H1 (cell line): ENCODE results near the gene PIEZO1. TPM values are rescaled to one million over a fixed set of nuclear protein-coding genes. Genes with fewer than 3 reads are reported as not detected.

Experiments used
- CTCF ChIA-PET: fragments of 300-600 bp; sonication (Branson Sonifier 250); formaldehyde crosslinking; loops from one replicate; lab custom pipeline; 2021; ENCODE audit not compliant: partially characterized antibody; lab: Charles Lee
- POLR2A ChIA-PET: fragments of 300-600 bp; sonication (Branson Sonifier 250); formaldehyde crosslinking; loops from one replicate; lab custom pipeline; 2021; ENCODE audit warnings: inconsistent platforms; ENCODE audit not compliant: partially characterized antibody; lab: Charles Lee
- DNase-seq, 2 experiments: peaks; one replicate each; pipeline versions ENCODE4 v3.0.0 to v3.0.0-alpha.2; 2010 to 2022; ENCODE audit warnings: low spot score in 2 of 2, low read depth in 1 of 2, mixed read lengths in 1 of 2
- FAIRE-seq: peaks from 2 replicates; lab custom pipeline; 2011; peaks lifted over from hg19 to GRCh38; lab: Jason Lieb, UNC
- H2AFZ ChIP-seq: 2 replicates; pipeline ENCODE4 v1.8.1; 2012; ENCODE audit warnings: low read length, inconsistent platforms
- H2AK5ac ChIP-seq: 2 replicates; pipeline ENCODE4 v1.6.1; 2013; ENCODE audit warnings: low read depth, low read length
- H2BK120ac ChIP-seq: replicated peaks from 2 replicates; pipeline ENCODE3; 2013; ENCODE audit warnings: low read depth, low read length, inconsistent platforms
- H2BK12ac ChIP-seq: 2 replicates; pipeline ENCODE4 v1.6.1; 2013; ENCODE audit warnings: low read depth, low read length
- H2BK15ac ChIP-seq: 2 replicates; pipeline ENCODE4 v1.6.1; 2013; ENCODE audit warnings: low read length
- H2BK20ac ChIP-seq: 2 replicates; pipeline ENCODE4 v1.6.1; 2013; ENCODE audit warnings: low read length
- H2BK5ac ChIP-seq: 2 replicates; pipeline ENCODE4 v1.6.1; 2013; ENCODE audit warnings: low read depth, low read length
- H3K14ac ChIP-seq: 2 replicates; pipeline ENCODE4 v1.6.1; 2013; ENCODE audit warnings: inconsistent platforms; ENCODE audit not compliant: insufficient read length
- H3K18ac ChIP-seq: 2 replicates; pipeline ENCODE4 v1.6.1; 2013; ENCODE audit warnings: low read length; ENCODE audit errors: extremely low read depth
- H3K23ac ChIP-seq: 2 replicates; pipeline ENCODE4 v1.6.1; 2013; ENCODE audit warnings: inconsistent platforms; ENCODE audit not compliant: insufficient read length
- H3K23me2 ChIP-seq: 2 replicates; pipeline ENCODE4 v1.6.1; 2013; ENCODE audit warnings: low read depth, low read length
- H3K27ac ChIP-seq: 2 replicates; pipeline ENCODE4 v1.6.1; 2011; ENCODE audit warnings: low read depth, low read length, inconsistent platforms
- H3K27me3 ChIP-seq, 4 experiments: replicated peaks in 1 of 4; 1 replicate in 1 of 4; 2 replicates in 3 of 4; pipeline versions ENCODE4 v1.6.1 to v1.8.1; 2011 to 2013; ENCODE audit warnings: low read length in 3 of 4, mild to moderate bottlenecking in 3 of 4, inconsistent platforms in 2 of 4, mixed read lengths in 2 of 4, moderate library complexity in 1 of 4; ENCODE audit not compliant: control insufficient read depth in 3 of 4, insufficient read depth in 3 of 4; ENCODE audit errors: extremely low read depth in 1 of 4
- H3K36me3 ChIP-seq, 4 experiments: 2 replicates each; pipeline versions ENCODE4 v1.6.1 to v1.8.1; 2011 to 2013; ENCODE audit warnings: mild to moderate bottlenecking in 4 of 4, low read length in 3 of 4, moderate library complexity in 2 of 4, control low read depth in 1 of 4, inconsistent platforms in 1 of 4; ENCODE audit not compliant: insufficient read depth in 4 of 4, control insufficient read depth in 2 of 4
- H3K4ac ChIP-seq: replicated peaks from 2 replicates; pipeline ENCODE3; 2013; ENCODE audit warnings: low read length, low read depth, mixed read lengths, inconsistent platforms; ENCODE audit not compliant: insufficient read length
- H3K4me1 ChIP-seq, 4 experiments: replicated peaks in 1 of 4; 1 replicate in 1 of 4; 2 replicates in 3 of 4; pipeline versions ENCODE4 v1.6.1 to v1.8.1; 2011 to 2013; ENCODE audit warnings: low read length in 3 of 4, inconsistent platforms in 2 of 4, mixed read lengths in 1 of 4; ENCODE audit not compliant: insufficient read depth in 4 of 4, control insufficient read depth in 3 of 4
- H3K4me2 ChIP-seq, 2 experiments: 2 replicates each; pipeline versions ENCODE4 v1.6.1 to v1.8.1; 2011 to 2013; ENCODE audit warnings: low read depth in 2 of 2, low read length in 2 of 2, control low read depth in 1 of 2, inconsistent platforms in 1 of 2, mild to moderate bottlenecking in 1 of 2; ENCODE audit not compliant: insufficient read depth in 1 of 2
- H3K4me3 ChIP-seq, 4 experiments: fragments of 200-600, 300-600 bp in 1 of 4; sonication (generic), shearing (Covaris generic), sonication (Bioruptor Twin) in 1 of 4; 2 replicates each; pipeline versions ENCODE4 v1.5.1 to v1.8.1; 2011 to 2016; ENCODE audit warnings: low read length in 4 of 4, low read depth in 3 of 4, control low read depth in 2 of 4, inconsistent platforms in 2 of 4, mild to moderate bottlenecking in 2 of 4, mixed read lengths in 1 of 4, moderate library complexity in 1 of 4; ENCODE audit not compliant: insufficient read depth in 2 of 4; ENCODE audit errors: extremely low read depth in 1 of 4
- H3K56ac ChIP-seq: replicated peaks from 2 replicates; pipeline ENCODE3; 2013; ENCODE audit warnings: low read depth, mild to moderate bottlenecking, mixed read lengths, low read length, inconsistent platforms; ENCODE audit not compliant: insufficient read length
- H3K79me1 ChIP-seq: 2 replicates; pipeline ENCODE4 v1.6.1; 2013; ENCODE audit warnings: low read depth, low read length, control low read depth
- H3K79me2 ChIP-seq, 2 experiments: 2 replicates each; pipeline versions ENCODE4 v1.6.1 to v1.8.1; 2012 to 2013; ENCODE audit warnings: low read length in 2 of 2, mild to moderate bottlenecking in 2 of 2, inconsistent platforms in 1 of 2; ENCODE audit not compliant: insufficient read depth in 2 of 2, control insufficient read depth in 1 of 2
- H3K9ac ChIP-seq, 4 experiments: replicated peaks in 1 of 4; 1 replicate in 1 of 4; 2 replicates in 3 of 4; pipeline versions ENCODE4 v1.6.1 to v1.8.1; 2011 to 2013; ENCODE audit warnings: low read depth in 3 of 4, low read length in 3 of 4, control low read depth in 2 of 4, mild to moderate bottlenecking in 2 of 4, moderate library complexity in 2 of 4, inconsistent platforms in 1 of 4; ENCODE audit errors: extremely low read depth in 1 of 4
- H3K9me3 ChIP-seq, 2 experiments: 2 replicates each; pipeline versions ENCODE4 v1.6.1 to v1.8.1; 2012 to 2013; ENCODE audit warnings: mild to moderate bottlenecking in 2 of 2, moderate library complexity in 2 of 2, control low read depth in 1 of 2, inconsistent platforms in 1 of 2, low read depth in 1 of 2, low read length in 1 of 2, mixed read lengths in 1 of 2; ENCODE audit not compliant: insufficient read depth in 2 of 2
- H4K20me1 ChIP-seq, 2 experiments: replicated peaks in 1 of 2; 2 replicates each; pipeline versions ENCODE3 to v1.8.1; 2011 to 2013; ENCODE audit warnings: inconsistent platforms in 2 of 2, low read length in 2 of 2, mild to moderate bottlenecking in 1 of 2; ENCODE audit not compliant: insufficient read depth in 2 of 2, control insufficient read depth in 1 of 2
- H4K5ac ChIP-seq: 2 replicates; pipeline ENCODE4 v1.6.1; 2013; ENCODE audit warnings: low read length, low read depth, mixed read lengths, inconsistent platforms; ENCODE audit not compliant: insufficient read length
- H4K8ac ChIP-seq: 2 replicates; pipeline ENCODE4 v1.8.0; 2013; ENCODE audit warnings: mild to moderate bottlenecking, moderate library complexity, low read length, inconsistent platforms; ENCODE audit not compliant: insufficient read depth; ENCODE audit errors: extremely low read depth
- H4K91ac ChIP-seq: replicated peaks from 2 replicates; pipeline ENCODE3; 2013; ENCODE audit warnings: low read length, mixed read lengths, inconsistent platforms; ENCODE audit not compliant: insufficient read length
- POLR2AphosphoS5 ChIP-seq: IDR thresholded peaks from 2 replicates; pipeline ENCODE4 v1.6.1; 2011; ENCODE audit warnings: low read depth, low read length
- POU5F1 ChIP-seq: IDR thresholded peaks from 2 replicates; pipeline ENCODE4 v1.6.1; 2011; ENCODE audit warnings: low read depth, mild to moderate bottlenecking, low read length, moderate library complexity
- SP2 ChIP-seq: IDR thresholded peaks from 2 replicates; pipeline ENCODE4 v1.6.1; 2012; ENCODE audit warnings: mild to moderate bottlenecking, low read length, inconsistent platforms
- YY1 ChIP-seq: IDR thresholded peaks from 2 replicates; pipeline ENCODE4 v1.6.1; 2011; ENCODE audit warnings: low read depth, mild to moderate bottlenecking, low read length
- WGBS, 2 experiments: shearing (Covaris generic) in 1 of 2; methylation state at CpG; one replicate each; pipeline versions ENCODE4 v1.1.6 to v1.1.7; 2013 to 2015; ENCODE audit warnings: low lambda C conversion rate in 2 of 2, mixed read lengths in 2 of 2, inconsistent platforms in 1 of 2, low coverage in 1 of 2, missing lambda C conversion rate in 1 of 2; ENCODE audit not compliant: insufficient replicate concordance in 2 of 2, insufficient coverage in 1 of 2, insufficient read length in 1 of 2; ENCODE audit errors: extremely low coverage in 1 of 2, missing lambda C conversion rate in 1 of 2; 5-methylcytosine and 5-hydroxymethylcytosine counted together
- polyA plus RNA-seq, 7 experiments: library from polyadenylated mRNA; depleted of rRNA in 3 of 7; stranded (reverse) in 5 of 7; unstranded in 2 of 7; fragments of >200 nt in 5 of 7; fragments of 200-250 nt in 2 of 7; gene quantifications; 1 replicate in 5 of 7; 2 replicates in 1 of 7; 4 replicates in 1 of 7; pipeline versions ENCODE4 v1.2.1 to v1.2.3, GENCODE V29; 2011 to 2013; ENCODE audit warnings: missing spikeins in 2 of 7, mixed read lengths in 2 of 7
- total RNA-seq: library from RNA; stranded (reverse); fragmentation: NEBNext Ultra II Directional; extraction: Animal tissue kit (Norgen Biotek cat#: 25700); gene quantifications from 2 replicates; pipeline ENCODE4 v1.2.1, GENCODE V29; 2021

Gene PIEZO1
- total and polyA plus RNA-seq, 2 of the 8 experiments (the other 6 are each of a cell fraction or from before 2014, with no cell fraction given), result 42.3 to 67.5 TPM

DNA sequence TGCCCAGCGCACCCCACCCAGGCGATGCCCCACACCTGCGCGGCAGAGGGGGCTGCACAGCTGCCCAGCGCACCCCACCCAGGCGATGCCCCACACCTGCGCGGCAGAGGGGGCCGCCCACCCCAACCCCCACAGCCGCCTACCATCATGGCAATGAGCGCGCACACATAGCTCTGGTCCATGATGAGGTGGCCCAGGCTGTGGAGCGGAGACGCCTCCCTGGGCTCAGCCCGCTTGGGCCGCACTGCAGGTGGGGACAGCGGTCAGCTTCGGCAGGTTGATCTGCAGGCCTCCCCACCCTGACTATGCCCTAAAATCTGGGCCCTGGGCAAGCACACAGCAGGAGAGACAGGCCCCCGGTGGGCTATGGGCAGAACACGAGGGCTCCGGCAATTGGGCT is 48.5 kb downstream of the PIEZO1 start:
- no peak overlapping the region for H2BK120ac ChIP-seq
- H3K4me2 ChIP-seq, result no peak overlapping the region
- H2BK5ac ChIP-seq, result no peak overlapping the region
- peaks cover 0 to 5% (median 0%) of the 10 kb centered on the region in 4 experiments; a peak in 1 of 7 replicates for H3K4me1 ChIP-seq
- TF ChIP-seq POU5F1 (no peak), POLR2AphosphoS5 (no peak), SP2 (no peak), YY1 (no peak)
- H3K23ac ChIP-seq, result no peak overlapping the region
- peaks cover 0 to 18% (median under 1%) of the 10 kb centered on the region in 4 experiments; a peak in 2 of 8 replicates for H3K36me3 ChIP-seq
- H3K79me1 ChIP-seq, result no peaks in the 10 kb centered on the region
- ChIA-PET CTCF (interaction anchor here (0.7 to 10.0 kb wide), 21 partner anchors 13 to 437 kb away, joined by 3 to 251 read pairs (median 8); partner anchors contain the start of genes GALNS, PIEZO1 and TRAPPC2L), POLR2A (interaction anchor here (1.3 to 3.1 kb wide), 4 partner anchors 17 to 73 kb away, joined by 3 to 14 read pairs (median 5); no protein-coding TSS in a partner anchor)
- H3K23me2 ChIP-seq, result no peaks in the 10 kb centered on the region
- H3K4ac ChIP-seq, result no peak overlapping the region
- H4K91ac ChIP-seq, result no peak overlapping the region
- H4K5ac ChIP-seq, result no peak overlapping the region
- H3K79me2 ChIP-seq, result no peaks in the 10 kb centered on the region
- 97% methylated on average over 10 of the region's 21 CpGs; no CpG with 5 or more reads in 1 of the 2 experiments for WGBS, 2 experiments
- no peak overlapping the region for H2AFZ ChIP-seq
- H2AK5ac ChIP-seq, result no peak overlapping the region
- no peaks in the 10 kb centered on the region for H3K27me3 ChIP-seq
- no peak overlapping the region for H3K56ac ChIP-seq
- no peak overlapping the region for H2BK20ac ChIP-seq
- no peak overlapping the region for H2BK15ac ChIP-seq
- no peaks in the 10 kb centered on the region for H3K9me3 ChIP-seq
- H3K18ac ChIP-seq, result no peak overlapping the region
- H4K20me1 ChIP-seq, result peaks cover 0 to 10% of the 10 kb centered on the region in 2 experiments
- no peak overlapping the region for H3K14ac ChIP-seq
- no peak overlapping the region for H3K4me3 ChIP-seq
- DNase-seq, result no peak
- H3K27ac ChIP-seq, result no peak overlapping the region
- H3K9ac ChIP-seq, result no peak overlapping the region
- H4K8ac ChIP-seq, result no peak overlapping the region
- FAIRE-seq, result no peak
- no peak overlapping the region for H2BK12ac ChIP-seq
